H1 (cell line): ENCODE results near the gene MCTS1. TPM values are rescaled to one million over a fixed set of nuclear protein-coding genes. Genes with fewer than 3 reads are reported as not detected.

Experiments used
- CTCF ChIA-PET: fragments of 300-600 bp; sonication (Branson Sonifier 250); formaldehyde crosslinking; loops from one replicate; lab custom pipeline; 2021; ENCODE audit not compliant: partially characterized antibody; lab: Charles Lee
- POLR2A ChIA-PET: fragments of 300-600 bp; sonication (Branson Sonifier 250); formaldehyde crosslinking; loops from one replicate; lab custom pipeline; 2021; ENCODE audit warnings: inconsistent platforms; ENCODE audit not compliant: partially characterized antibody; lab: Charles Lee
- DNase-seq, 2 experiments: peaks; one replicate each; pipeline versions ENCODE4 v3.0.0 to v3.0.0-alpha.2; 2010 to 2022; ENCODE audit warnings: low spot score in 2 of 2, low read depth in 1 of 2, mixed read lengths in 1 of 2
- FAIRE-seq: peaks from 2 replicates; lab custom pipeline; 2011; peaks lifted over from hg19 to GRCh38; lab: Jason Lieb, UNC
- H2AFZ ChIP-seq: 2 replicates; pipeline ENCODE4 v1.8.1; 2012; ENCODE audit warnings: low read length, inconsistent platforms
- H2AK5ac ChIP-seq: 2 replicates; pipeline ENCODE4 v1.6.1; 2013; ENCODE audit warnings: low read depth, low read length
- H2BK120ac ChIP-seq: replicated peaks from 2 replicates; pipeline ENCODE3; 2013; ENCODE audit warnings: low read depth, low read length, inconsistent platforms
- H2BK12ac ChIP-seq: 2 replicates; pipeline ENCODE4 v1.6.1; 2013; ENCODE audit warnings: low read depth, low read length
- H2BK15ac ChIP-seq: 2 replicates; pipeline ENCODE4 v1.6.1; 2013; ENCODE audit warnings: low read length
- H2BK20ac ChIP-seq: 2 replicates; pipeline ENCODE4 v1.6.1; 2013; ENCODE audit warnings: low read length
- H2BK5ac ChIP-seq: 2 replicates; pipeline ENCODE4 v1.6.1; 2013; ENCODE audit warnings: low read depth, low read length
- H3K14ac ChIP-seq: 2 replicates; pipeline ENCODE4 v1.6.1; 2013; ENCODE audit warnings: inconsistent platforms; ENCODE audit not compliant: insufficient read length
- H3K18ac ChIP-seq: 2 replicates; pipeline ENCODE4 v1.6.1; 2013; ENCODE audit warnings: low read length; ENCODE audit errors: extremely low read depth
- H3K23ac ChIP-seq: 2 replicates; pipeline ENCODE4 v1.6.1; 2013; ENCODE audit warnings: inconsistent platforms; ENCODE audit not compliant: insufficient read length
- H3K23me2 ChIP-seq: 2 replicates; pipeline ENCODE4 v1.6.1; 2013; ENCODE audit warnings: low read depth, low read length
- H3K27ac ChIP-seq: 2 replicates; pipeline ENCODE4 v1.6.1; 2011; ENCODE audit warnings: low read depth, low read length, inconsistent platforms
- H3K27me3 ChIP-seq, 4 experiments: replicated peaks in 1 of 4; 1 replicate in 1 of 4; 2 replicates in 3 of 4; pipeline versions ENCODE4 v1.6.1 to v1.8.1; 2011 to 2013; ENCODE audit warnings: low read length in 3 of 4, mild to moderate bottlenecking in 3 of 4, inconsistent platforms in 2 of 4, mixed read lengths in 2 of 4, moderate library complexity in 1 of 4; ENCODE audit not compliant: control insufficient read depth in 3 of 4, insufficient read depth in 3 of 4; ENCODE audit errors: extremely low read depth in 1 of 4
- H3K36me3 ChIP-seq, 4 experiments: 2 replicates each; pipeline versions ENCODE4 v1.6.1 to v1.8.1; 2011 to 2013; ENCODE audit warnings: mild to moderate bottlenecking in 4 of 4, low read length in 3 of 4, moderate library complexity in 2 of 4, control low read depth in 1 of 4, inconsistent platforms in 1 of 4; ENCODE audit not compliant: insufficient read depth in 4 of 4, control insufficient read depth in 2 of 4
- H3K4ac ChIP-seq: replicated peaks from 2 replicates; pipeline ENCODE3; 2013; ENCODE audit warnings: low read length, low read depth, mixed read lengths, inconsistent platforms; ENCODE audit not compliant: insufficient read length
- H3K4me1 ChIP-seq, 4 experiments: replicated peaks in 1 of 4; 1 replicate in 1 of 4; 2 replicates in 3 of 4; pipeline versions ENCODE4 v1.6.1 to v1.8.1; 2011 to 2013; ENCODE audit warnings: low read length in 3 of 4, inconsistent platforms in 2 of 4, mixed read lengths in 1 of 4; ENCODE audit not compliant: insufficient read depth in 4 of 4, control insufficient read depth in 3 of 4
- H3K4me2 ChIP-seq, 2 experiments: 2 replicates each; pipeline versions ENCODE4 v1.6.1 to v1.8.1; 2011 to 2013; ENCODE audit warnings: low read depth in 2 of 2, low read length in 2 of 2, control low read depth in 1 of 2, inconsistent platforms in 1 of 2, mild to moderate bottlenecking in 1 of 2; ENCODE audit not compliant: insufficient read depth in 1 of 2
- H3K4me3 ChIP-seq, 4 experiments: fragments of 200-600, 300-600 bp in 1 of 4; sonication (generic), shearing (Covaris generic), sonication (Bioruptor Twin) in 1 of 4; 2 replicates each; pipeline versions ENCODE4 v1.5.1 to v1.8.1; 2011 to 2016; ENCODE audit warnings: low read length in 4 of 4, low read depth in 3 of 4, control low read depth in 2 of 4, inconsistent platforms in 2 of 4, mild to moderate bottlenecking in 2 of 4, mixed read lengths in 1 of 4, moderate library complexity in 1 of 4; ENCODE audit not compliant: insufficient read depth in 2 of 4; ENCODE audit errors: extremely low read depth in 1 of 4
- H3K56ac ChIP-seq: replicated peaks from 2 replicates; pipeline ENCODE3; 2013; ENCODE audit warnings: low read depth, mild to moderate bottlenecking, mixed read lengths, low read length, inconsistent platforms; ENCODE audit not compliant: insufficient read length
- H3K79me1 ChIP-seq: 2 replicates; pipeline ENCODE4 v1.6.1; 2013; ENCODE audit warnings: low read depth, low read length, control low read depth
- H3K79me2 ChIP-seq, 2 experiments: 2 replicates each; pipeline versions ENCODE4 v1.6.1 to v1.8.1; 2012 to 2013; ENCODE audit warnings: low read length in 2 of 2, mild to moderate bottlenecking in 2 of 2, inconsistent platforms in 1 of 2; ENCODE audit not compliant: insufficient read depth in 2 of 2, control insufficient read depth in 1 of 2
- H3K9ac ChIP-seq, 4 experiments: replicated peaks in 1 of 4; 1 replicate in 1 of 4; 2 replicates in 3 of 4; pipeline versions ENCODE4 v1.6.1 to v1.8.1; 2011 to 2013; ENCODE audit warnings: low read depth in 3 of 4, low read length in 3 of 4, control low read depth in 2 of 4, mild to moderate bottlenecking in 2 of 4, moderate library complexity in 2 of 4, inconsistent platforms in 1 of 4; ENCODE audit errors: extremely low read depth in 1 of 4
- H3K9me3 ChIP-seq, 2 experiments: 2 replicates each; pipeline versions ENCODE4 v1.6.1 to v1.8.1; 2012 to 2013; ENCODE audit warnings: mild to moderate bottlenecking in 2 of 2, moderate library complexity in 2 of 2, control low read depth in 1 of 2, inconsistent platforms in 1 of 2, low read depth in 1 of 2, low read length in 1 of 2, mixed read lengths in 1 of 2; ENCODE audit not compliant: insufficient read depth in 2 of 2
- H4K20me1 ChIP-seq, 2 experiments: replicated peaks in 1 of 2; 2 replicates each; pipeline versions ENCODE3 to v1.8.1; 2011 to 2013; ENCODE audit warnings: inconsistent platforms in 2 of 2, low read length in 2 of 2, mild to moderate bottlenecking in 1 of 2; ENCODE audit not compliant: insufficient read depth in 2 of 2, control insufficient read depth in 1 of 2
- H4K5ac ChIP-seq: 2 replicates; pipeline ENCODE4 v1.6.1; 2013; ENCODE audit warnings: low read length, low read depth, mixed read lengths, inconsistent platforms; ENCODE audit not compliant: insufficient read length
- H4K8ac ChIP-seq: 2 replicates; pipeline ENCODE4 v1.8.0; 2013; ENCODE audit warnings: mild to moderate bottlenecking, moderate library complexity, low read length, inconsistent platforms; ENCODE audit not compliant: insufficient read depth; ENCODE audit errors: extremely low read depth
- H4K91ac ChIP-seq: replicated peaks from 2 replicates; pipeline ENCODE3; 2013; ENCODE audit warnings: low read length, mixed read lengths, inconsistent platforms; ENCODE audit not compliant: insufficient read length
- ASH2L ChIP-seq: fragments of 200-600, 300-600 bp; sonication (generic); IDR thresholded peaks from one replicate; pipeline ENCODE4 v1.7.1; 2017; ENCODE audit warnings: low read length
- CHD2 ChIP-seq: IDR thresholded peaks from 2 replicates; pipeline ENCODE4 v1.6.1; 2012; ENCODE audit warnings: low read length, improper control_type of control experiment
- EGR1 ChIP-seq: IDR thresholded peaks from 2 replicates; pipeline ENCODE4 v1.6.1; 2011; ENCODE audit warnings: low read depth, low read length, borderline replicate concordance
- GABPA ChIP-seq: IDR thresholded peaks from 2 replicates; pipeline ENCODE4 v1.6.1; 2011; ENCODE audit warnings: mild to moderate bottlenecking, low read length, moderate library complexity, borderline replicate concordance; ENCODE audit not compliant: insufficient read depth
- NRF1 ChIP-seq: IDR thresholded peaks from 2 replicates; pipeline ENCODE4 v1.6.1; 2011; ENCODE audit warnings: mild to moderate bottlenecking, low read depth, low read length, improper control_type of control experiment
- POLR2A ChIP-seq, 2 experiments: IDR thresholded peaks; 1 replicate in 1 of 2; 2 replicates in 1 of 2; pipeline ENCODE4 v1.6.1; 2011; ENCODE audit warnings: low read depth in 2 of 2, low read length in 2 of 2, mild to moderate bottlenecking in 2 of 2; ENCODE audit errors: control extremely low read depth in 1 of 2
- POLR2AphosphoS5 ChIP-seq: IDR thresholded peaks from 2 replicates; pipeline ENCODE4 v1.6.1; 2011; ENCODE audit warnings: low read depth, low read length
- RAD21 ChIP-seq, 2 experiments: IDR thresholded peaks in 1 of 2; conservative IDR thresholded peaks in 1 of 2; 2 replicates each; pipeline ENCODE4 v1.6.1; 2011; ENCODE audit warnings: low read depth in 2 of 2, low read length in 2 of 2, improper control_type of control experiment in 1 of 2, inconsistent platforms in 1 of 2, mild to moderate bottlenecking in 1 of 2, moderate library complexity in 1 of 2
- SP2 ChIP-seq: IDR thresholded peaks from 2 replicates; pipeline ENCODE4 v1.6.1; 2012; ENCODE audit warnings: mild to moderate bottlenecking, low read length, inconsistent platforms
- SP4 ChIP-seq: IDR thresholded peaks from 2 replicates; pipeline ENCODE4 v1.6.1; 2012; ENCODE audit warnings: low read length, inconsistent platforms
- TAF1 ChIP-seq: IDR thresholded peaks from 2 replicates; pipeline ENCODE4 v1.6.1; 2011; ENCODE audit warnings: mild to moderate bottlenecking, low read depth, low read length
- TBP ChIP-seq: IDR thresholded peaks from 2 replicates; pipeline ENCODE4 v1.6.1; 2011; ENCODE audit warnings: low read depth, low read length, improper control_type of control experiment
- YY1 ChIP-seq: IDR thresholded peaks from 2 replicates; pipeline ENCODE4 v1.6.1; 2011; ENCODE audit warnings: low read depth, mild to moderate bottlenecking, low read length
- WGBS, 2 experiments: shearing (Covaris generic) in 1 of 2; methylation state at CpG; one replicate each; pipeline versions ENCODE4 v1.1.6 to v1.1.7; 2013 to 2015; ENCODE audit warnings: low lambda C conversion rate in 2 of 2, mixed read lengths in 2 of 2, inconsistent platforms in 1 of 2, low coverage in 1 of 2, missing lambda C conversion rate in 1 of 2; ENCODE audit not compliant: insufficient replicate concordance in 2 of 2, insufficient coverage in 1 of 2, insufficient read length in 1 of 2; ENCODE audit errors: extremely low coverage in 1 of 2, missing lambda C conversion rate in 1 of 2; 5-methylcytosine and 5-hydroxymethylcytosine counted together
- polyA plus RNA-seq, 7 experiments: library from polyadenylated mRNA; depleted of rRNA in 3 of 7; stranded (reverse) in 5 of 7; unstranded in 2 of 7; fragments of >200 nt in 5 of 7; fragments of 200-250 nt in 2 of 7; gene quantifications; 1 replicate in 5 of 7; 2 replicates in 1 of 7; 4 replicates in 1 of 7; pipeline versions ENCODE4 v1.2.1 to v1.2.3, GENCODE V29; 2011 to 2013; ENCODE audit warnings: missing spikeins in 2 of 7, mixed read lengths in 2 of 7
- total RNA-seq: library from RNA; stranded (reverse); fragmentation: NEBNext Ultra II Directional; extraction: Animal tissue kit (Norgen Biotek cat#: 25700); gene quantifications from 2 replicates; pipeline ENCODE4 v1.2.1, GENCODE V29; 2021

The MCTS1 gene
- total and polyA plus RNA-seq, 2 of the 8 experiments (the other 6 are each of a cell fraction or from before 2014, with no cell fraction given), result 19.2 to 31.6 TPM

DNA sequence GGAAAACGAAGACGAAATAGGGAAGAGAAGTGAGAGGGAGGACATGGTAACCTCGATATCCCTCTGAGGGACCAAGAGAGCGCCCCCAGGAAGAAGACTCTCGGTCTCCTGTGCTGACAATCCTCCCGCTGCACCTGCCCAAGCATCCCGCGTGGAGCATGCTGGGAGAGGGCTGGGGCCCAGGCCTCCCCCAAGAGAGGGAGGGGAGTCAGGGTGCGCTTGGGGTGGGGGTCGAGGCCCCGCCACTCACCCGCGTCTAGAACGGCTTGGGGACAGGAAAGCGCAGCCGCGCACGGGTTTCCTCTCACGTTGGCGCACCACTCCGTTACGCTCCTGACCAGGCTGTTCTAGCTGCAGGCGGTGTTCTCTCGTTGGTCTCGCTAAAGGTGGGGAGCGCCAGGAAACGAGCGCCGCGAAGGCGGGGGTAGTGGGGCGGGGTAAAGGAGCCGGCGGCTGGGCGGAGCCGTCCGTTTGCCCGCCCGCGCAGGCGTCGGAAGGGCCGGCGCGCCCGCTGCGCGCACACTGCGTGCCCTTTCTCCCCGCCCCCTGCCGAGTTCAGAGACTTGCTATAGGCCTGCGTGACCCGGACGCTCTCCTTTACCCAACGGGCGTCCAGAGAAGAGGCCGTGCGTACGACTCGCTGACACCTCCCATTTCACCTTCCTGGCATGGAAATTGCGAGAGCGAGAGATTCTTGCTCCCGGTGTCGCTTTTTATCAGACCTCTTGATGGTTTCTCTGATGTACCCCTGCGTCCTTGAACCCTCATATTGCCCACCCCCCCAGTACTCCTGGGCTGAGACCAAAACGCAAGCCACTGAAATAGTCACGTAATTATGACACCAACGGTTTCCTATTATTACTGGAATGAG, 26.0 kb downstream of the MCTS1 start, which contains the start of gene C1GALT1C1:
Gene C1GALT1C1 (minus strand): TSS at position 388 of the 871 bp plus-strand sequence. CDS start 2,888 bp downstream, outside the sequence.
- Histone ChIP-seq H3K4me3 (peak within 1 kb of the TSS; percentile 55 to 78 (median 63)), H3K56ac (peak within 1 kb of the TSS; percentile 30), H3K27me3 (no peaks in the 10 kb centered on the region), H2BK12ac (no peak within 1 kb of the TSS), H3K9ac (peak within 1 kb of the TSS in 2 of 4 experiments; percentile 62 to 83; a peak in 6 of 7 replicates), H3K23ac (no peak within 1 kb of the TSS), H2BK120ac (no peak within 1 kb of the TSS), H3K4ac (no peak within 1 kb of the TSS), H3K36me3 (no peaks in the 10 kb centered on the region), H3K9me3 (no peaks in the 10 kb centered on the region), H4K20me1 (no peaks in the 10 kb centered on the region), H3K4me1 (no peaks in the 10 kb centered on the region), H3K23me2 (0 out of 2 replicates have a peak, but pooled peaks cover 2% of the 10 kb centered on the region), H2AK5ac (no peak within 1 kb of the TSS), H2AFZ (no peak within 1 kb of the TSS; the same call in 1 of the 2 replicates), H2BK15ac (no peak within 1 kb of the TSS), H4K5ac (peak within 1 kb of the TSS; percentile 72), H4K8ac (peak within 1 kb of the TSS; percentile 25; the same call in 1 of the 2 replicates), H3K27ac (peak within 1 kb of the TSS; percentile 81; the same call in 1 of the 2 replicates), H3K14ac (no peak within 1 kb of the TSS), H3K4me2 (peak within 1 kb of the TSS; percentile 66 to 85), H2BK20ac (no peak within 1 kb of the TSS), H2BK5ac (peak within 1 kb of the TSS; percentile 40; the same call in 1 of the 2 replicates), H4K91ac (no peak within 1 kb of the TSS), H3K79me1 (no peaks in the 10 kb centered on the region), H3K18ac (no peak within 1 kb of the TSS; the same call in 1 of the 2 replicates), H3K79me2 (peaks cover 0 to 3% of the 10 kb centered on the region in 2 experiments; a peak in 1 of 4 replicates)
- ChIA-PET CTCF (no interaction called here), POLR2A (interaction anchor here (0.6 kb wide), 1 partner anchor 33 kb away, joined by 3 read pairs; no protein-coding TSS in a partner anchor)
- DNase-seq, result peak; percentile 72 to 79
- FAIRE-seq, result no peak
- WGBS, 2 experiments, result 4% methylated on average over 8 of the region's 68 CpGs; no CpG with 5 or more reads in 1 of the 2 experiments
- TF ChIP-seq TBP (peak; percentile 45; the same call in 1 of the 2 replicates), POLR2A (IDR thresholded peaks at IDR 0.05; ENCODE audit: control extremely low read depth in 1 of 2, low read depth in 2 of 2, low read length in 2 of 2) (peak in 1 of 2 experiments; percentile 81; a peak in 2 of 3 replicates), TAF1 (peak; percentile 64), POLR2AphosphoS5 (0 out of 2 replicates have a peak, but pooled peaks have one; percentile 31), NRF1 (peak; percentile 47), ASH2L (peak; percentile 59), SP4 (no peak), SP2 (peak; percentile 23; the same call in 1 of the 2 replicates), GABPA (no peak), EGR1 (no peak), YY1 (no peak), CHD2 (no peak), RAD21 (IDR thresholded peaks at IDR 0.05 in 1 of 2, conservative IDR thresholded peaks at IDR 0.05 in 1 of 2; ENCODE audit: low read depth in 2 of 2, low read length in 2 of 2) (no peak)
